Uterus (tissue), 2 donors: ENCODE results near the gene SRGAP1.

Experiments used
- CTCF ChIP-seq, 4 experiments: fragments of 200-600 bp in 2 of 4; fragments of 450-650 bp in 2 of 4; sonication (generic) in 2 of 4; IDR thresholded peaks; one replicate each; pipeline ENCODE4 v1.5.1; 2016 to 2019; ENCODE audit warnings: antibody characterized with exemption in 4 of 4, mild to moderate bottlenecking in 2 of 4, moderate library complexity in 1 of 4
- POLR2A ChIP-seq, 2 donors: fragments of 450-650 bp; IDR thresholded peaks; one replicate each; pipeline ENCODE4 v1.6.1; 2016; ENCODE audit warnings: antibody characterized with exemption in 2 of 2, mild to moderate bottlenecking in 1 of 2, moderate library complexity in 1 of 2

- no peak for TF ChIP-seq CTCF (IDR thresholded peaks at IDR 0.05)
- TF ChIP-seq POLR2A (IDR thresholded peaks at IDR 0.05), result no peak
Measured at GRCh38 chr12:63948211-63948610, 103.7 kb downstream of the SRGAP1 start.
